GM12892 (cell line): ENCODE measurements around the gene PRICKLE2.

Experiments used
- DNase-seq: peaks from one replicate; pipeline ENCODE4 v3.0.0; 2011; ENCODE audit not compliant: insufficient read length
- FAIRE-seq: peaks from 2 replicates; lab custom pipeline; 2011; peaks lifted over from hg19 to GRCh38; lab: Jason Lieb, UNC
- POLR2A ChIP-seq: IDR thresholded peaks from 2 replicates; pipeline ENCODE4 v1.6.1; 2011; ENCODE audit warnings: low read depth, low read length, control low read depth
- POLR2AphosphoS5 ChIP-seq: IDR thresholded peaks from 2 replicates; pipeline ENCODE4 v1.6.1; 2011; ENCODE audit warnings: low read depth, low read length, control low read depth
- TAF1 ChIP-seq: IDR thresholded peaks from 2 replicates; pipeline ENCODE4 v1.6.1; 2011; ENCODE audit warnings: low read depth, mild to moderate bottlenecking, control low read depth, low read length, borderline replicate concordance

The PRICKLE2 gene

GRCh38 chr3:64082961-64083541 is 142.2 kb downstream of the PRICKLE2 start:
- DNase-seq (no peak), FAIRE-seq (no peak)
- TF ChIP-seq TAF1 (no peak), POLR2AphosphoS5 (no peak), POLR2A (no peak)

- FAIRE-seq: no peak
- DNase-seq: no peak
- TF ChIP-seq POLR2A: no peak
- TF ChIP-seq POLR2AphosphoS5: no peak
- no peak for TF ChIP-seq TAF1
Observed at GRCh38 chr3:64082411-64082810, 142.9 kb downstream of the PRICKLE2 start.

- no peak for DNase-seq
- no peak for FAIRE-seq
- TF ChIP-seq POLR2AphosphoS5: no peak
- no peak for TF ChIP-seq POLR2A
- TF ChIP-seq TAF1: no peak
Observed at GRCh38 chr3:64081235-64081630, 144.0 kb downstream of the PRICKLE2 start.

- DNase-seq: no peak
- TF ChIP-seq TAF1: no peak
- TF ChIP-seq POLR2A: no peak
- no peak for TF ChIP-seq POLR2AphosphoS5
- no peak for FAIRE-seq
Observed at GRCh38 chr3:64080616-64081234, 144.5 kb downstream of the PRICKLE2 start.

GRCh38 chr3:64079369-64080150 is 145.7 kb downstream of the PRICKLE2 start:
- TF ChIP-seq POLR2A (no peak), TAF1 (no peak), POLR2AphosphoS5 (no peak)
- no peak for FAIRE-seq

GRCh38 chr3:64078966-64079365 is 146.3 kb downstream of the PRICKLE2 start:
- FAIRE-seq (no peak), DNase-seq (no peak)
- TF ChIP-seq POLR2A (no peak), TAF1 (no peak), POLR2AphosphoS5 (no peak)

More at GRCh38 chr3:64079369-64080150, 145.7 kb downstream of the PRICKLE2 start:
- DNase-seq: no peak

GRCh38 chr3:64074895-64075679 is 150.2 kb downstream of the PRICKLE2 start:
- TF ChIP-seq TAF1 (no peak), POLR2AphosphoS5 (no peak), POLR2A (no peak)
- no peak for DNase-seq
- no peak for FAIRE-seq

- no peak for TF ChIP-seq POLR2AphosphoS5
- no peak for TF ChIP-seq POLR2A
- no peak for TF ChIP-seq TAF1
- no peak for FAIRE-seq
- no peak for DNase-seq
Observed at GRCh38 chr3:64074060-64074459, 151.2 kb downstream of the PRICKLE2 start.

- no peak for DNase-seq
- TF ChIP-seq POLR2A (no peak), TAF1 (no peak), POLR2AphosphoS5 (no peak)
- FAIRE-seq: no peak
Observed at GRCh38 chr3:64073158-64073761, 152.0 kb downstream of the PRICKLE2 start.

GRCh38 chr3:64072126-64072525 is 153.1 kb downstream of the PRICKLE2 start:
- FAIRE-seq (no peak), DNase-seq (no peak)
- TF ChIP-seq TAF1 (no peak), POLR2AphosphoS5 (no peak), POLR2A (no peak)
